HepG2 (cell line): ENCODE measurements around the gene RERE. TPM values are rescaled to one million over a fixed set of nuclear protein-coding genes. Genes with fewer than 3 reads are reported as not detected.
A peak's percentile ranks its signal among the peaks of the same experiment; 100 is the strongest.

Experiments
- CTCF ChIP-seq: sonication (generic); formaldehyde crosslinking; IDR thresholded peaks from 2 replicates; pipeline ENCODE4 v1.5.0; 2020; ENCODE audit warnings: mild to moderate bottlenecking, missing genetic modification reagents, moderate library complexity
- ETS1 ChIP-seq: sonication (generic); formaldehyde crosslinking; IDR thresholded peaks from 2 replicates; pipeline ENCODE4 v1.4.0; 2020; ENCODE audit warnings: missing genetic modification reagents
- HES4 ChIP-seq: sonication (generic); formaldehyde crosslinking; IDR thresholded peaks from 2 replicates; pipeline ENCODE4 v1.9.0; 2021; ENCODE audit warnings: mild to moderate bottlenecking, missing genetic modification reagents, borderline replicate concordance
- HMG20A ChIP-seq: IDR thresholded peaks from 2 replicates; pipeline ENCODE4 v1.6.1; 2016; ENCODE audit warnings: borderline replicate concordance
- IKZF4 ChIP-seq: sonication (generic); formaldehyde crosslinking; IDR thresholded peaks from 2 replicates; pipeline ENCODE4 v1.5.1; 2020; ENCODE audit warnings: borderline replicate concordance, mild to moderate bottlenecking, low read depth, missing genetic modification reagents; ENCODE audit errors: not compliant biosample characterization
- MAX ChIP-seq: IDR thresholded peaks from 2 replicates; pipeline ENCODE4 v1.6.1; 2012; ENCODE audit warnings: inconsistent platforms
- MXD4 ChIP-seq: IDR thresholded peaks from 2 replicates; pipeline ENCODE4 v1.6.1; 2016; ENCODE audit warnings: mild to moderate bottlenecking, missing biosample characterization, missing genetic modification reagents
- PBX2 ChIP-seq: IDR thresholded peaks from 2 replicates; pipeline ENCODE4 v1.6.1; 2016; ENCODE audit warnings: control low read depth
- PHF8 ChIP-seq: sonication (generic); formaldehyde crosslinking; IDR thresholded peaks from 2 replicates; pipeline ENCODE4 v1.5.0; 2020; ENCODE audit warnings: missing genetic modification reagents
- RELA ChIP-seq: sonication (generic); formaldehyde crosslinking; IDR thresholded peaks from 2 replicates; pipeline ENCODE4 v1.4.0; 2020; ENCODE audit warnings: missing genetic modification reagents
- STAT6 ChIP-seq: sonication (generic); formaldehyde crosslinking; IDR thresholded peaks from 2 replicates; pipeline ENCODE4 v1.4.0; 2020; ENCODE audit warnings: missing genetic modification reagents, mild to moderate bottlenecking, borderline replicate concordance
- TARDBP ChIP-seq: sonication (generic); formaldehyde crosslinking; IDR thresholded peaks from 2 replicates; pipeline ENCODE4 v1.8.0; 2022; ENCODE audit warnings: mild to moderate bottlenecking, missing genetic modification reagents
- TSC22D2 ChIP-seq: sonication (generic); formaldehyde crosslinking; IDR thresholded peaks from 2 replicates; pipeline ENCODE4 v1.5.1; 2020; ENCODE audit warnings: missing genetic modification reagents, mild to moderate bottlenecking, borderline replicate concordance
- ZBTB14 ChIP-seq: sonication (generic); formaldehyde crosslinking; IDR thresholded peaks from 2 replicates; pipeline ENCODE4 v1.4.0; 2020; ENCODE audit warnings: missing genetic modification reagents
- ZNF225 ChIP-seq: sonication (generic); formaldehyde crosslinking; IDR thresholded peaks from 2 replicates; pipeline ENCODE4 v1.4.0; 2020; ENCODE audit warnings: mild to moderate bottlenecking, missing genetic modification reagents
- ZNF546 ChIP-seq: sonication (generic); formaldehyde crosslinking; conservative IDR thresholded peaks from 2 replicates; pipeline ENCODE4 v1.8.1; 2023; ENCODE audit warnings: mild to moderate bottlenecking, missing genetic modification reagents
- ZNF558 ChIP-seq: sonication (generic); formaldehyde crosslinking; IDR thresholded peaks from 2 replicates; pipeline ENCODE4 v1.9.0; 2022; ENCODE audit warnings: mild to moderate bottlenecking, missing genetic modification reagents, borderline replicate concordance
- ZNF768 ChIP-seq: sonication (generic); formaldehyde crosslinking; IDR thresholded peaks from 2 replicates; pipeline ENCODE4 v1.4.0; 2020; ENCODE audit warnings: missing genetic modification reagents
- ZSCAN21 ChIP-seq: sonication (generic); formaldehyde crosslinking; IDR thresholded peaks from 2 replicates; pipeline ENCODE4 v1.8.0; 2022; ENCODE audit warnings: mild to moderate bottlenecking, missing genetic modification reagents, moderate library complexity, borderline replicate concordance
- polyA plus RNA-seq, 8 experiments: library from polyadenylated mRNA; depleted of rRNA in 3 of 8; stranded (reverse) in 7 of 8; unstranded in 1 of 8; fragments of >200 nt; fragmentation: Illumina TruSeq in 4 of 8; extraction: Trizol in 4 of 8; gene quantifications; 2 replicates each; pipeline versions ENCODE4 v1.2.1 to v1.2.3, GENCODE V29; 2011 to 2016; ENCODE audit warnings: low read depth in 4 of 8, missing spikeins in 1 of 8, mixed read lengths in 1 of 8; ENCODE audit not compliant: insufficient read depth in 1 of 8
- total RNA-seq, 5 experiments: library from RNA; depleted of rRNA; stranded (reverse); fragments of >200 nt; fragmentation: Illumina TruSeq; extraction: Trizol; gene quantifications; 2 replicates each; pipeline ENCODE4 v1.2.3, GENCODE V29; 2016; ENCODE audit warnings: low read depth in 1 of 5

Gene RERE
- total and polyA plus RNA-seq, 2 of the 13 experiments (the other 11 are each of a cell fraction or from before 2014, with no cell fraction given): 18.3 to 21.9 TPM

- TF ChIP-seq CTCF (CRISPR knock-in tag) (peak; percentile 58), MAX (peak; percentile 90), ZNF768 (CRISPR knock-in tag) (peak; percentile 55), IKZF4 (CRISPR knock-in tag) (no peak), HMG20A (CRISPR knock-in tag) (peak; percentile 42; the same call in 1 of the 2 replicates), PHF8 (peak; percentile 42), TARDBP (CRISPR knock-in tag) (0 out of 2 replicates have a peak, but pooled peaks have one; percentile 13), ZBTB14 (peak; percentile 99), ZNF225 (no peak), TSC22D2 (CRISPR knock-in tag) (peak; percentile 76; the same call in 1 of the 2 replicates), ETS1 (CRISPR knock-in tag) (no peak), ZSCAN21 (peak; percentile 58; the same call in 1 of the 2 replicates), MXD4 (peak; percentile 84), STAT6 (CRISPR knock-in tag) (no peak; the same call in 1 of the 2 replicates), ZNF546 (CRISPR knock-in tag) (0 out of 2 replicates have a peak, but pooled peaks have one; percentile 48), PBX2 (CRISPR knock-in tag) (peak; percentile 67; the same call in 1 of the 2 replicates), RELA (peak; percentile 81; the same call in 1 of the 2 replicates), ZNF558 (CRISPR knock-in tag) (no peak), HES4 (CRISPR knock-in tag) (0 out of 2 replicates have a peak, but pooled peaks have one; percentile 14)
Measured at GRCh38 chr1:8702850-8703810, 114.3 kb downstream of the RERE start (continued).
